ENCODE results near the gene AKAP9.

GRCh38 chr7:92071032-92071431 lies 130.4 kb downstream of the AKAP9 start:
- no peak for TF ChIP-seq CTCF (IDR thresholded peaks at IDR 0.05; ENCODE audit: poor library complexity)
- TF ChIP-seq EZH2 (IDR thresholded peaks at IDR 0.05; ENCODE audit: borderline replicate concordance), result no peak
- no peak for TF ChIP-seq EZH2phosphoT487 (IDR thresholded peaks at IDR 0.05; ENCODE audit: low read depth, severe bottlenecking, unreplicated experiment)

Data from hepatocyte (in vitro differentiated cells).